ELR (cell line): ENCODE results near the gene ZNF423.
"Not testable (repeated sequence)": the region's sequence is repeated elsewhere in the genome, so short reads cannot be mapped to it uniquely, and the experiment has no call there.

ENCODE experiments used
- DNase-seq: peaks from one replicate; pipeline ENCODE4 v3.0.0-alpha.2; 2015; ENCODE audit warnings: low read depth

The ZNF423 gene

DNA sequence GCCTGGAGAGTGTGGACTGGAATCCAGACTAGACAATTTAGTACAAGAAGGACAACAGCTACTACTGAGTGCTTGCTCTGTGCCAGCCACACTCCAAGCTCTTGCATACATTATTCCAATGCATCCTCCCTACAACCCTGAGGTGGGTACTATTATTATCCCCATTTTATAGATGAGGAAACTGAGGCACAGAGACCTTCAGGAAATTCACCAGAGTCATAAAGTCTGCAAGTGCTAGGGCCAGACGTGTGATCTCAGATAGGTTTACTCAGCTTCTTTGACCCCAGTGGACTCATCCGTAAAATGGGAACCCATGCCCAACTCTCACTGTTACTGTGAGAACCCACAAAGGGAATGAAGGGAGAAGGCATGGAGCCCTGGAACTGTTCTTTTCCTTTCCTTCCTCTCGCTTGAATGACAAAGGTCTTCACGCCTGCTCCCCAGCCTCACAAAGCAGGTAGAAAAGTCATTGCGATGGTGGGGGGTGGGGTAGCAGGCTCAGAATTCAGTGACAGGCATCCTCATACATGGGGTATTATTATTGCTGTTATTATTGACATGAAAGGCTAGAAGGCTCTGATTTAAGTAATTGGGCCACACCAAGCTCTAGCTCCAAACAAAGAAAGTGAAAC, 160.0 kb downstream of the ZNF423 start:
- DNase-seq = no peak

DNA sequence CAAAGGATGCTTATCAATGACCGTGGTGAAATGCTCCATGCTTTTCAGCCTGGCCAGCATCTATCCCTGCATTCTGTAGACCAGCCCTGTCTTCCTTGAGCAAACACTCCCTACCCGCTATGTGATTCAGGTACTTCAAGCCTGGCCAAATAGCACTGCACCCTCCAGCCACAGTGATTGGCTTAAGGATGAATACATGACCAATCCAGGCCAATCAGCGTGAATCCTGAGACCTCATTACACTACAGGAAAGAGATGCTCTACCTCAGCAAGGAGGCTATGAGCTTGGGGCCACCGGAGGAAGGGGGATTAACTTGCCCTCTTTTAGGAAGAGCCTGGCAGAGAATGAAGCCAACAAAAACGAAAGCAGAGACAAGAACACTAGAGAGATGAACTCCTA, 162.5 kb downstream of the ZNF423 start:
- DNase-seq = no peak

DNA sequence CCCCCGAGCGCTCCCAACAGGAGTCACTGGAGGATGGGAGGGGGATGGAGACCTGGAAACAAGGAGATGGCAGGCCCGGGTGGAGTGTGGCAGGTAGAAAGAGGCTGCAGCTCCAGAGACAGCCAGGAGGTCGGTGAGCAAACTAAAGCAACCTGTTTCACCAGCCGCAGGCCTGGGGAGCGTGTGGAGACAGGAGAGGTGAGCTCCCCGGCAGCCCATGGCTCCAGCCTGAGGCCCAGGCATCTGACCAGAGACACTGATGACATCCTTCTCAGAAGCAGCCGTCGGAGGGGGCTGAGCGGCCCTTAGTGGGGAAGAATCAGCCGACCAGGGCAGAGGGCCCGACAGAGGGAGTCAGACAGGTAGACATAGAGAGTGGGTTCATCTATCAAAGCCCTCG, 165.1 kb downstream of the ZNF423 start:
- DNase-seq = no peak

DNA sequence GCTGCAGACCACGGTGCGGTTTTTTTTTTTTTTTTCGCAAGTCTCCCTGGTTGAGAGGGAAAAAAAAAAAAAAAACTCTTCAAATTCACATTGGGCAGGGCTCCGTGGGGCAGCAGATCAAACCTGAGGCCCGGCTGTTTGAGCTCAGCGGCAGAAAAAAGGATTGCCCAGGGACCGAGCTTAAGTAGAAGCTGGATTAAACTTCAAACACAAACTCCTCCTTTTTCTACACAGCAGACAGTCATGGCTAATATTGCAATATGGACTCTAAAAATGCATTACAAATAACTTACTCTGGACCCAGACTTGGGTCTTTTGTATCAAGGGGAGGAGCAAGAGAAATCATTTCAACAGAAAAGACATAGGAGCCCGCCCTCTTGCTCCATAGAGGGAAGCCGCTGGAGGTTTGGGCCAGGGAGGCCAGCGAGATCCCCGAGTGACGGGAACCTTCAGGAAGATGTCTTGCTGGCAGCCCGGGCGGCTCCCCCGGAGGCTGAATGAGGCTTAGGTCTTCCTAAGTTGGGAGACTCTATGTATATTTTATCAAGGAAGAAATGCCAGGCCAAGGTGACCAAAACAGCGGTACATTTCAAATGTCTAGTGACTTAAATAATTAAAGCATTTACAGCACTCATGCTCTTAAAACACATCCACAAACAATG, 167.7 kb downstream of the ZNF423 start:
- DNase-seq = no peak

DNA sequence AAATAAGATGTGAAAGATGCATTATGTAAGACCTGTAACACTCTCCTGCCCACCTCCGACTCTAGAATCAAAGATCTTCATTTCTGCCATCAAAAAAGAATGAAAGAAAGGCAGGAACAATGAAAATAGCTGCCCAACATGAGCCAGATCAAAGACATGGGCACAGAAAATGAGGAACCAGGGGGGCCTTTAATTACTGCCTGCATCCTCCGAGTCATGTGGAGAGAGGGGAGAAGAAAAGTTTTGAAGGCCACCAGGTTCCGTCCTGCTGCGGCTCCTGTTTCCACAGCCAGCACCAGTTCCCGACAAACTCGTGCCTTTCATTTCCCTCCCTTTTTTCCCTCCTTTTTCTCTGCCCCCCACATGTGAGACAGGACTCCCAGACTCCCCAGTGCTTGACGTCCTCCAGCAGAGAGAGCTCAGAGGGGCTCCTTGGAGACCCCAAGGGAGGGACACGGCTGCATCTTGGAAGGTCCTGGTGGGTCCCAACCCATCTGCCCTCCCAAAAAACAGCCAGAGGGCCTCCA, 168.4 kb downstream of the ZNF423 start:
- no peak for DNase-seq

DNA sequence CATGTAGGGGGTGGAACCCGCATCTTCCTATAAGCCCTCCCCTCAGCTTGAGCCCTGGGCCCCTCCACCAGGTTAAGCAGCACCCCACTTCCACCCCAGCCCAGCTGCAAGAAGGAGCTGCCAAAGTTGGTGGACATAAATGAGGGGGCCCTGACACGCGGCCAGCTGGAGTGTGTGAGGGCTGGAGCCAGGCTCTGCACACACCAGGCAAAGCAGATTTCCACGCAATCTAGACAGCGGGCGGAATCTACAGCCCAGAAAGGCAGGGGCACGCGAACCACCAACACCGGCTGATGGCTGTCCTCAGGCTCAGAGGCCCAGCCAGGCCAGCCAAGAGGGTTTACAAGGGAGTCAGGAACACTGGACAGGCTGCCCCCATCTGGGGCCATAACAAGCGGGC, 171.2 kb downstream of the ZNF423 start:
- DNase-seq = no peak

DNA sequence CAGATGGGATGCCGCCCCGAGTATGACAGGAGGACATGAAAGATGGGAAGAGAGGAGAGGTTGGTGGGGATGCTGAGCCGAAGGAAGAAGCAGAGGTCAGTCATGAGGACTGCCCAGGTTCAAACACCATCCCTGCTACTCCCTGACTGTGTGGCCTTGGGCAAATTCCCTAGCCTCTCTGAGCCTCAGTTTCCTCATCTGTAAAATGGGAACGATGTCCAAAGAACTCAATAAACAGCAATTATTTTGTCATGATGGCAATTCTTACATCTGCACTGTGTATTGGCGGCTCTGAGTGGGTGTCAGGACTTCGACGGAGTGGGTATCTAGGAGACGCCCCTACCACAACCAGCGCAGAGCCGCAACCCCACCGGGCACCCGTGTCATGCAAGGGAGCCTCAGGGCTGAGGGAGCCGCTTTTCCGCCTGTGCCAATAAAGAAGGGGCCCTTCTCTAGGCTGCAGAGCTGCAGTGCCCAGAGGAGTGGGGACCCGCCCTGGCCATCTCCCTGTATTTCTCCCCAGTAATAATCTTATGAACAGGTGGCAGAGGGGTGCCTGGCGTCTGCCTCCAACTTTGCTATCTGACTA, 173.2 kb downstream of the ZNF423 start:
- no peak for DNase-seq

DNA sequence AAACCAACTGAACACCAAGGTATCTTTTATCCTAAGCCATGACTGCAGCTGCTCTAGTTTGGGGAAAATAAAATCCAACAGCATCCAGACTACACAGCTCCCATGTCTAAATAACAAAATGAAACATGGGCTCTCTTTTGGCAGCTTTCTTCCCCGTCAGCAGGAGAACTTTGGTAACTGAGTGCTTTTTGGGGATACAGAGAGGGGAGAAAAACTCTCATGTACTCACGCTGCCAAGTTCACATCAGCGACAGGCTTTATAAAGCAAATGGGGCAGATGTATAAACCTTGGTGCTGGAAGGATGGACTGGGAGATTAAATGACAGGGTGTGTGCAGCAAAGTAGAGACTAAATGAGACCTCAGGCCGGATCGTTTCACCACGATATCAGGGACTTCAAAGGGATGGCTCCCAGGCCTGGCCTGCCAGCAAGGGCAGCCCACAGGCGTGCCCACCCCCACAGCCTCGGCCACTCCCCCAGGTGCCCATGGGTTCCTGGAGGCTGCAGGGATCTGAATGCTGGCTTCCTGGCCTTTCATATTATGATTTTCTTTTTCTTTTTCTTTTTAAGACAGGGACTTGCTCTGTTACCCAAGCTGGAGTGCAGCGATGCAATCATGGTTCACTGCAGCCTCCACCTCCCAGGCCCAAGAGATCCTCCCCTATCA, 174.6 kb downstream of the ZNF423 start:
- DNase-seq = no peak

DNA sequence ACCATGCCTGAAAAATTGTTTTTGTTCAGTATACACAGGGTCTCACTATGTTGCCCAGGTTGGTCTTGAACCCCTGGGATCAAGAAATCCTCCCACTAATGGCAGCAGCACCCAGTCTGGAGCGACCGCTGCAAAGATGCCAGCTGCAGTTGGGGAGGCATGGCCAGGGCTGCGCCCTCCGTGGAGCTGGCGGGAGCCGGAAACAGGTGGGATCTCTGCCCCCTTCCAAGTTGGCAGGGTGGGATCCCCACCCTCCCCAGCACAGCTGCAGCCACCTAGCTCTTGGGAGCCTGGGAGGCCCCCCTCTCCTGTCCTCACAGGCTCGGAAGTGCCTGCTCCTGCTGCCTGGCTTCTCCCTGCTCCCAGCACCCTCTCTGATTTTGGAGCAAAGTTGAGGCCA, 176.8 kb downstream of the ZNF423 start:
- DNase-seq = no peak

DNA sequence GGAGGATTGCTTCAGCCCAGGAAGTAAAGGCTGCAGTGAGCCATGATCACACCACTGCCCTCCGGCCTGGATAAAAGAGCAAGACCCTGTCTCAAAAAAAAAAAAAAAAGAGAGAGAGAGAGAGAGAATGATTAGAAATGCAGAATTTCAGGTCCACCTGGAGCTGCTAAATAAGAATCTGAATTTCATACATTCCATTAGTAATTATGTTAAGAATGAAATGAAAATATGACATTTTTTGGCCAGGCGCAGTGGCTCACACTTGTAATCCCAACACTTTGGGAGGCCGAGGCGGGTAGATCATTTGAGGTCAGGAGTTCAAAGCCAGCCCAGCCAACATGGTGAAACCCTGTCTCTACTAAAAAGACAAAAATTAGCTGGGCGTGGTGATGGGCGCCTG, 178.3 kb downstream of the ZNF423 start:
- not testable (repeated sequence) for DNase-seq

DNA sequence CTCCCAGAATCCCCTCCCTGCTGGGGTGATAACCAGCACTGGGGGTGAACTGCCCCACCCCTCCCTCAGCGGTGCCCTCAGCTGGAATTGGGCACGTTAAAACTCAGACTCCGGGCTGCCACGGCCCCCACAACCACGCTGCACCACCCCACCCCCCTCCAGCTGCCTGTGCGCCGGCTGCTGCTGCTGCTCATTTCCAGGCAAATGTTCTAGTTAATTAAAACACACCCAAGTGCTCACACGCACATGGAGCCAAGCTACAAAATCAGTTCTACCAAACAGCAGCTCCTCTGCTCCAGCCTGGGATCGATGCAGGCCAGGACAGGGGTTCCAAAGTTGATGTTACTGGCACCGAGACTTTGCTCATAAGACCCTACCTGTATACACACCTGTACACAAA, 180.5 kb downstream of the ZNF423 start:
- DNase-seq = no peak

DNA sequence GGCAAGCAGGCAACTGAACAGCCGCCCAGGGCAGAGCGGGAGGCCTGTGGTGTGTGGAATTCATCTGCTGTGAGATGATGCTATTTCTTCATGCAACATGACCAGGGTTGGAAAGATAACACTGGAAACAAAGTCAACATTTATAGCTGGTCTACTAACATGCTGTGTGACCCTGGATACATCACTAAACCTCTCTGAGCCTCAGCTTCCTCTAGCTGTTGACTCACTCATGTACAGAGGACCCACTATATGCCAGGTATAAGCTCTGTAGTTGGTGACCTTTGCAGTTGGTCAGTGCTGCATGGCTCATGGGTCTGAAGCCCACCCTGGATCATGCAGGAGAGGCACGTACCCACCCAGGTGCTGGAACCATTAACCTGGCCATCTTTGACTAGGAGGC, 180.9 kb downstream of the ZNF423 start:
- DNase-seq = no peak

DNA sequence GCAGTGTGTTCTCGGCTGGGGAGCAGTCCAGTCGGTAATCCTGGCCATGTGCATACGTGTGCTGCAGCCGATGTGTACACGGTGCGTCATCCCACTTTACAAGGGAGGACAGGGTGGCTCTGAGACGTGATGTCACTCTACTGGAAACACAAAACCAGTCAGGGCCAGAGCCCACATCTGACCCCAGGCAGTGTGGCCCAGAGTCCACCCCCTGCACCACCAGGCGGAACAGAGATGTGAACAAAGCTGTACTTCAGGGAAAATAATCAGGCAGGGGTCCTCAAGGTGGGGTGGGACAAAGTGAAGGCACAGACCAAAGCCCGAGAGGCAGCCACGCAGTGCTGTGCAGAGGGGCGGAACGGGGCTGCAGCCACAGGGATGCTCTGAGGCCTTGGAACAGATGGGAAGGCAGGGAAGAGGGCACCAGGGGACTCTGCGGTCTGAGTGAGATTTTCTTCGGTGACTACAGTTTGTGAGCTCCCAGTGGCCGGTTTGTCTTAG, 181.5 kb downstream of the ZNF423 start:
- no peak for DNase-seq

DNA sequence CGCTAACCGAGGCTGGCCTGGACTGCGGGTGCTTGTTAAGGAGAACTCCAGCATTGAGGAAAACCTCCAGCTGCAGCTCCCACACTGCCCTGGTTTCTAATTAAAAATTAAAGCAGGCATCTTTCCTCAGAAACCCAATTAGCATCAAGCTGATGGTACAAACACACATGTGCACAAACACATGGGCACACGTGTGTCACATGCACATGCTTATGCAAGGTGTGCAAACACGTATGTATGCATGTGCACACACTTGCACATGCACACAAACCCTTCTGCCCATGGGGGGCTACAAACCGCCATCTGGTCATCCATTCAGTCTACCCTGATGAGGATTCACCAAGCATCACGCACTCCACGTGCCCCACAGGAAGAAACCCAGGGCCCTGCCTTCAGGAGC, 182.5 kb downstream of the ZNF423 start:
- DNase-seq = no peak

DNA sequence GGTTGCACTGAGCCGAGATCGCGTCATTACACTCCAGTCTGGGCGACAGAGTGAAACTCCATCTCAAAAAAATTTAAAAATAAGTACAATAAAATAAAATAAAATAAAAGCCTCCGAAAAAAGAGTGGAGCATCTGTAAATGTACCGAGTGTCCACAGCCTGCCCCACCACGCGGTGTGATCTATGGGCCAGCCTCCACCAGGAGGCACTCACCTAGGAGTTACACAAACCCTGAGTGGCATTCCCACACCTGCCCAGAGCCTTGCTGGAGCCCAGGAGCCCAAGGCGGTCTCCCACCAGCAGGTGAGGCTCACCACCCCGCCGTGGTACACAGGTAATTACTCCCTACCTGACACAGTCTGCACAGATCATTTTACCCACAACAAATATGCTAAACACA, 183.2 kb downstream of the ZNF423 start:
- DNase-seq = no peak

DNA sequence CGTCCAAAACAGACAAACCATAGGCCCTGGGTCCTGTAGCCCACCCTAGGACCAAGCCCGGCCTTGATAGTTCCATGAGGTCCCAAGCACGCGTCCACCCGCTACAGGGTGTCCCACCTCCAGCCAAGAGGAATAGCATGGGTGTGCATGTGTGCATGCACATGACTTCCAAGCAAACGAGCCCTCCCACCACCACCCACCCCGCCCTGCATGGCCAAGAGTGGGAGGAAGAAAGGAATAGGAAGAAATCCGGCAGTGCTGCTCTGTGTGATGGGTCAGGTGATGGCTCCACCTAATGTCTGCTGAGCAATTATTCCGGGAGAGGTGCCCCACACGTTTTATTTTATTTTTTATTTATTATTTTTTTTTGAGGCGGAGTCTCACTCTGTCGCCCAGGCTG, 184.6 kb downstream of the ZNF423 start:
- no peak for DNase-seq

DNA sequence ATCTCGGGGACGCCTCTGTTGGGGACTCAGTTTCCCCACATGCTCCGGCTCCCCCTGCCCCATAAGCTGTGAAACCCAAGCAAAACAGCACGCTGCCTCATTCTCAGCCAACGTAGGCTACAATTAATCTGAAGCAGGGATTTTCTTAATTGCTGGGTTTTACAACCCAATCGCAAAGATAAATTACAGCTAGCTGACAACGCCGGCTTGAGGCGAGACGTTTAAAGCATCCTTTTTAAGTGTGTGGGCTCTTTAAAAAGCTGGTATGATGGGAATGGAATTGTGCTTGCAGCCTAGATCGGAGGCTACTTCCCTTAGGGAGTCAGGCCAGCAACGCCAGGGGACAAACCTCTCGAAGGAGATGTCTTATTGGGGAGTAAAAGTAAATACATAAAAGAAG, 185.3 kb downstream of the ZNF423 start:
- no peak for DNase-seq

DNA sequence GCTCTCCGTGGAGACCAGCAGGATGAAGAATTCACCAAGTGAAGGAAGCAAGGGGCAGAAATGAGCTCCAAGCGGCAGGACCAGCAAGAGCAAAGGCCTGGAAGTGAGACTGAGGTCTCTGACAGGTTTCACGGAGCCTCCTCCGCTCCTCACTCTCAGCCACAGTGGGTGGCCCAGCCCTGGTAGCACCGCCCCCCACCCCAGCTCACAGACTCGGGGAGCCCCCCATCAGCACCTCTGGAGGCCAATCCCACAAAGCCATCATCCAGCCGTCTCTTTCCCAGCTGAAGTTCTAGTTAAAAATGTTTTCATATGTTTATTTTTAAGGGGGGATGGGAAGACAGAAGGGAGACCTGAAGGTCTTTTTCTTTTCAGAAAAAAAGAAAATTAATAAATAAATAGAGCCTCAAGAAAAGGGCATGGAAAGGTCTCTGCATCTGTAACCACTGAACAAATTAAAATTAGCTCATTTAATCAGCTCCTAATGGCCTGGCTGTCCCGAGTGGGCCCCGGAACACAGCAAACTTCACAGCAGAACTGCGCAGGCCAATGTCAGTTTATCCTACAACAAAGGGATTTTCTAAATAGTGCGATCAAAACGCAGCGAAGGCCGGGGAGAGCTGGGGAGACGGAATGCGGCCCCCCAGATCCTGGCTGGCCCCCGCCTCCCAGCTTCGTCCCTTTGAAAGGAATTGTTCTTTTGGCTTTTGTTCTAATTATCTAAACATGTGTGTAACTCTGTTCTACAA, 190.3 kb downstream of the ZNF423 start:
- DNase-seq = no peak

DNA sequence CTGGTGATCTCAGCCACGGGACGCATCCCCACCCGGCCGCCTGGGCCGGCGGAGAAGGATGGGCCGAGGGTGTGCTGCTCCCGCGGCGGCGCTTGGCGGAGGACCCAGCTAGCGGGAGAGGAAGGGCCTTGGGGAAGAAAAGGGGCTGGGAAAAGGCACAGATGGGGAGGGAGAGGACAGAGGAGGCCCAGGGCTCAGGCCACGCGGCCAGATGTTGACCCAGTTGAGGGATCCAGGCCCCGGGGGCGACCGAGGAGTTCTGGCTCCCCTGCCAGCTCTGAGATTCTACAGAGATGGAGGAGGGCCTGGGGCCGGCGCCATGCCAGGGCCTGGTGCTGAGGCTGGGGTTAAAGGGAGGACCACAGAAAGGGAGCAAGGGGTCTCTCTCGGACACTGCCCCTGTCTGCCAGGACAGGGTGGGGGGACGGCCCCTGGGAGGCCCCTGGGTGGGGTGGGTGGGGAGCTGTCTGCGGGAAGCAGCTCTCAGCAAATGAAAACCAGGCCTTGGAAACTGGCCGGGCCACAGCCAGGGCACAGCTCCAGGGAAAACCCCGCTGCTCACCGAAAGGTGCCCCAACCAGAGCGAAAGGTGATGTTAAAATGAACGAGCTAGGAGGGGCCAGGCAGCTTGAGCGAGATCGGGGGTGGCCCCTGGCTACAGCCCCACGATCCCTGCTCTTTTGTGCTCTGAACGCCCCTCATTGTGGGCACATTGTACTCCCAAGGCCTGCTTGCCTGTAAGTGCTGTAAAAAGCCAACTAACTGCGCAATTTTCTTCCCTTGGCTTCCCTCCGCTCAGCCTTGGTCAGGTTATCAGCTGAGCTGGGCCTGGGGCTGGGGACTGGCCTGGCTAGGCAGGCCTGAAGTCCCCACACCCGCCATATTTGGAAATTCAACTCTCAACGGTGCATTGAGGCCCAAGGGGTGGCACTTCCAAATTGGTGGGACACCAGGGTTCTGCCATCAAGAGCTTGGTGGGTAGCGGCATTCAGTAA, 191.4 kb downstream of the ZNF423 start:
- DNase-seq = no peak

DNA sequence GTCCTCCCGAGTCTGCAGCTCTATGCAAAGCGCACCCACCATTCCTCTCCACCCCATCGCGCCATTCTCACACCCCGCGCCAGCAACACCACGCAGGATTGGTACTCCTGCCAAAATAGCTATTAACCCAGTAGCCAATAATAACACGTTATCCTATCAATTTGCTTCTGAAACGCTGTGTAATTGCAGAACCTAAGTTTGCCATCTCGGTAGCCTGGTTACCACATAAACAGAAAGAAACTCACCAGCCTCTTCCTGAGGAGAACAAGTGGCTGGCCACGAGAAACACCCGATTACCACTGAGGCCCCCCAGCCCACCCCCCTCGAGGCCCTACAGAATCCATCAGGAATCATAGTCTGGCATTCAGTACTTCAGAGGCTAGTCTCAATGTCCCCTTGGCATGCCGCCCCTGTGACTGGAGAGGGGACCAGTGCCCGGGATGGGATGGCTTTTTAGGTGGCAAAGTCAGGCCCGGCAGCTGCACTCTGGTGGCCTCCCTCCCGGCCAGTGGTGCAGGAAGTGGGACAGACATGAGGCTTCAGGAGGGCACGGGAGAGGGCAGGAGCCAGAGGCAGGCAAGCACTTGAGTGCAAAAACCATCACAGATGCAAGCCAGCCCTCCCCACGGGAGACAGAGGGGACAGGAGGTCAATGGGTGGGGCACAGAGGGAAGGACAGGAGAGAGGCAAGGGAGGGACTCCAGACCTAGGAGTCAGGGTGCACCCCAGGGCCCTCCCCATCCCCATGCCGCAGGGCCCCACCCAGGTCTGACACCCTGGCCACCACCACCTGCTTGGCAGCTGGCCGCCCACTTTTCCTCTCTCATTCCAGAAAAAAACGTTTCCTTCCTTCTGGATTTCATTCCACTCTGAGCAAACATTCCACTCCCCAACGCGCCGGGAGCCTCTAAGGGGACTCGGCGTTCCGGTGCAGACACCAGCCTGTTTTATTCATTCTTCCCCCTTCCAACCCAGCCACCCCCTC, 192.5 kb downstream of the ZNF423 start:
- no peak for DNase-seq
